NCI-H2227 treated with DMSO at 0.1 percent for 48 hours (cell line): ENCODE measurements around the gene MECP2.
"Not testable (repeated sequence)": the region's sequence is repeated elsewhere in the genome, so short reads cannot be mapped to it uniquely, and the experiment has no call there.

ENCODE experiments used
- DNase-seq: peaks from one replicate; lab custom pipeline; 2025; lab: John Stamatoyannopoulos, UW

The MECP2 gene

GRCh38 chrX:154097589-154098541 lies at the start of gene MECP2:
TSS of gene MECP2 (minus strand) at chrX:154097717.
- peak; percentile 93 for DNase-seq

- DNase-seq: not testable (repeated sequence)
Observed at GRCh38 chrX:154144010-154144409, 46.5 kb upstream of the MECP2 start, which contains the start of gene OPN1LW. TSS of gene OPN1LW (plus strand) at chrX:154144243. CDS start at chrX:154144284, 41 bp downstream.

- DNase-seq: no peak
Observed at GRCh38 chrX:154142950-154143745, 45.6 kb upstream of the MECP2 start.

GRCh38 chrX:154142386-154142785 lies 44.9 kb upstream of the MECP2 start:
- no peak for DNase-seq

- DNase-seq: no peak
Observed at GRCh38 chrX:154140742-154141141, 43.2 kb upstream of the MECP2 start.

GRCh38 chrX:154140206-154140605 lies 42.7 kb upstream of the MECP2 start:
- no peak for DNase-seq

GRCh38 chrX:154138857-154139256 lies 41.3 kb upstream of the MECP2 start:
- DNase-seq: no peak

- DNase-seq: peak; percentile 55
Observed at GRCh38 chrX:154136627-154137161, 39.2 kb upstream of the MECP2 start.

- DNase-seq: no peak
Observed at GRCh38 chrX:154135458-154136229, 38.1 kb upstream of the MECP2 start.

- DNase-seq: no peak
Observed at GRCh38 chrX:154132366-154132765, 34.8 kb upstream of the MECP2 start.

GRCh38 chrX:154131955-154132354 lies 34.4 kb upstream of the MECP2 start:
- no peak for DNase-seq

GRCh38 chrX:154126101-154126500 lies 28.6 kb upstream of the MECP2 start:
- no peak for DNase-seq

- DNase-seq: no peak
Observed at GRCh38 chrX:154125391-154126040, 28.0 kb upstream of the MECP2 start.

GRCh38 chrX:154123241-154124219 lies 26.0 kb upstream of the MECP2 start:
- no peak for DNase-seq

GRCh38 chrX:154121961-154122360 lies 24.4 kb upstream of the MECP2 start:
- DNase-seq: no peak

- DNase-seq: no peak
Observed at GRCh38 chrX:154121207-154121606, 23.7 kb upstream of the MECP2 start.

- DNase-seq: no peak
Observed at GRCh38 chrX:154120567-154120966, 23.1 kb upstream of the MECP2 start.

GRCh38 chrX:154117566-154117965 lies 20.0 kb upstream of the MECP2 start:
- no peak for DNase-seq

GRCh38 chrX:154116426-154117211 lies 19.1 kb upstream of the MECP2 start:
- no peak for DNase-seq
